ENCODE measurements around the gene PPP2R5C.

The PPP2R5C gene

DNA sequence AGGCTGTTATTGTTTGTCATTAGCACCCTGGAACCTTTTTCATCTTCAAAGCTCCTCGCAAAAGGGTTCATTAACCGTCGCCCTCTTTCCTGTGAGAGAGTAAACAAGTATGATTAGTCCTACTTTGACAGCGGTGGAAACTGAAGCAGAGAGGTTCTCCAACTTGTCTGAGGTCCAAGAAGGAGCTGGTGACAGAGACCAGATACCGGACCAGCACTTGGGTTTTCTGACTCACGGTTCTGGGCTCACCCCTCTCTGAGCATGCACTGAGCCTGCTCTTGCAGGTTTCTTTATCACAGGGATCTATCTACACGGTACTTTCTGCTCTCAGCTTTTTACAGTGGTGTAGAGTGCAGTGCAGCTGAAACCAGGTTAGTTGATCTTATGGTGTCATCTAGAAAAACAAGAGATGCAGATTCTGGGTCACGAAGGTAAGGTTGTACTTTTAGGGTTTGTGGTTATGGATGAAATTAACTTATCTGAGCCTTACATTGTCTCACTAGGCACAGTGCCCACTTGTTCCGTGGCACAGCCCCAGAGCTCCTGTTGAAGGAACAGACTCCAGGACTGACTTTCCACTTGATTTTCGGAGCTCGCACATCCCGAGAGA is 62.1 kb downstream of the PPP2R5C start:
- H3K4me3 ChIP-seq (ENCODE audit: low read length) = no peak overlapping the region
- no peak for DNase-seq (ENCODE audit: low read depth)
- TF ChIP-seq CTCF (conservative IDR thresholded peaks at IDR 0.05; ENCODE audit: low read length) = no peak

DNA sequence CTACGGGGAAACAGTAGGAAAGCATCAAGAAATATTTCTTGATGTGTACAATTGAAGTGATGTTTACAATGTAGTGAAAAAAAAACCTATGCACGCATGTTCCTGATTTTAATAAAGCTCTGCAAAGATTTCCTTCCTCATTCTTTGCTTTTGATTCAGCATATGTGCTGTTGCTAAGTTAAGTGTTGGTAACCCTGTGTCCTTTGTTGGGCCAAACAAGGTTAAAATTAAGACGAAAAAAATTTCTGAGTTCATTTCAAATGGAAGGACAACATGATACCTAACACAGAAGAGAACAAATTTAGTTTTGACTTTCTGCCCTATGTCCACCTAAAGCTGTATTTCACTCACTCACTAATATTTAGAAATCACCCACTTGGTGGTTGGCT is 62.8 kb downstream of the PPP2R5C start:
- DNase-seq (ENCODE audit: low read depth) = peak; percentile 43
- TF ChIP-seq CTCF (conservative IDR thresholded peaks at IDR 0.05; ENCODE audit: low read length) = no peak
- H3K4me3 ChIP-seq (ENCODE audit: low read length) = no peak overlapping the region

GRCh38 chr14:101825797-101826196 is 64.3 kb downstream of the PPP2R5C start:
- no peak overlapping the region for H3K4me3 ChIP-seq (ENCODE audit: low read length)
- TF ChIP-seq CTCF (conservative IDR thresholded peaks at IDR 0.05; ENCODE audit: low read length) = no peak
- no peak for DNase-seq (ENCODE audit: low read depth)

- no peak for TF ChIP-seq CTCF (conservative IDR thresholded peaks at IDR 0.05; ENCODE audit: low read length)
- no peak for DNase-seq (ENCODE audit: low read depth)
- H3K4me3 ChIP-seq (ENCODE audit: low read length) = no peak overlapping the region
Observed at GRCh38 chr14:101826351-101826750, 64.8 kb downstream of the PPP2R5C start.

GRCh38 chr14:101827286-101827685 is 65.8 kb downstream of the PPP2R5C start:
- TF ChIP-seq CTCF (conservative IDR thresholded peaks at IDR 0.05; ENCODE audit: low read length) = no peak
- H3K4me3 ChIP-seq (ENCODE audit: low read length) = no peak overlapping the region

GRCh38 chr14:101828046-101828445 is 66.5 kb downstream of the PPP2R5C start:
- TF ChIP-seq CTCF (conservative IDR thresholded peaks at IDR 0.05; ENCODE audit: low read length) = no peak
- H3K4me3 ChIP-seq (ENCODE audit: low read length) = no peak overlapping the region
- DNase-seq (ENCODE audit: low read depth) = peak; percentile 43

More at GRCh38 chr14:101827286-101827685, 65.8 kb downstream of the PPP2R5C start:
- DNase-seq (ENCODE audit: low read depth) = no peak

DNA sequence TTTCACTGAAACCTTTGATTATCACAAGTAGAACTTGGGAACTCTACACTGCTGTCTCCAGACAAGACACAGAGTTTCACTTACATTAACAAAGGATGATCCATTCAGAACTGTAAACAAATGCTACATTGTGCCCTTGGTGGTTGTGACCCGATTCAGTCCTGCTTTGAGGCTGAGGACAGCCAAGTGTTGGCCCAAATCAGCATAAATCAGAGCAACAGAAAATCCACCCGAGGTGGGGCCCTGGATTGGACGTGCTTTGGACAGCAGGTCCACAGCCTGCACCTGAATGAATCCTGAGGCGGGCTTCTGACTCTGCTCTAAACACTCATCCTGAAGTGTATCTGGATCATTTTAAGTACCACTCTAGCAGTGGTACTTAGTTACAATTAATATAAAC is 68.8 kb downstream of the PPP2R5C start:
- no peak for DNase-seq (ENCODE audit: low read depth)
- no peak overlapping the region for H3K4me3 ChIP-seq (ENCODE audit: low read length)

More for the DNA sequence above, 68.8 kb downstream of the PPP2R5C start:
- no peak for TF ChIP-seq CTCF (conservative IDR thresholded peaks at IDR 0.05; ENCODE audit: low read length)
